SK-N-SH (cell line): ENCODE data around the gene VASN. TPM values are rescaled to one million over a fixed set of nuclear protein-coding genes. Genes with fewer than 3 reads are reported as not detected.

Source experiments
- CTCF ChIA-PET: fragments of 300-600, 350-600 bp; formaldehyde crosslinking; extraction: SDS; loops from one replicate; lab custom pipeline; 2021; lab: Yijun Ruan, JAX
- POLR2A ChIA-PET: fragments of 350-600 bp; sonication (Branson Sonifier 250); formaldehyde crosslinking; extraction: SDS; loops from one replicate; lab custom pipeline; 2020; ENCODE audit warnings: antibody characterized with exemption, inconsistent platforms; lab: Yijun Ruan, JAX
- DNase-seq: peaks from one replicate; pipeline ENCODE4 v3.0.0; 2012
- H2AFZ ChIP-seq: fragments of 200-600 bp; sonication (generic); 2 replicates; pipeline ENCODE4 v1.8.1; 2016; ENCODE audit warnings: antibody characterized with exemption, mild to moderate bottlenecking, low read depth
- H3F3A ChIP-seq: fragments of 200-600 bp; sonication (generic); replicated peaks from 2 replicates; pipeline ENCODE3; 2016; ENCODE audit warnings: antibody characterized with exemption, mild to moderate bottlenecking; ENCODE audit not compliant: insufficient read depth
- H3K27ac ChIP-seq, 2 experiments: fragments of 200-500 bp in 1 of 2; fragments of 200-600 bp in 1 of 2; sonication (Bioruptor generic) in 1 of 2; sonication (generic), shearing (Covaris generic) in 1 of 2; 2 replicates each; pipeline versions ENCODE4 v1.5.1 to v1.6.1; 2014 to 2016; ENCODE audit warnings: low read depth in 2 of 2, inconsistent platforms in 1 of 2, low read length in 1 of 2, mild to moderate bottlenecking in 1 of 2, mixed read lengths in 1 of 2
- H3K27me3 ChIP-seq: fragments of 200-600 bp; sonication (generic), shearing (Covaris generic); 2 replicates; pipeline ENCODE4 v1.6.1; 2016; ENCODE audit warnings: mixed run types; ENCODE audit not compliant: insufficient read depth
- H3K36me3 ChIP-seq, 2 experiments: fragments of 200-500 bp in 1 of 2; fragments of 200-600 bp in 1 of 2; sonication (Bioruptor generic) in 1 of 2; sonication (generic) in 1 of 2; replicated peaks in 1 of 2; 2 replicates each; pipeline versions ENCODE3 to v1.5.1; 2014 to 2016; ENCODE audit warnings: low read length in 1 of 2, mild to moderate bottlenecking in 1 of 2; ENCODE audit not compliant: insufficient read depth in 2 of 2, control insufficient read depth in 1 of 2
- H3K4me1 ChIP-seq, 2 experiments: fragments of 200-500 bp in 1 of 2; fragments of 200-600 bp in 1 of 2; sonication (Bioruptor generic) in 1 of 2; sonication (generic), shearing (Covaris generic) in 1 of 2; 2 replicates each; pipeline versions ENCODE4 v1.5.1 to v1.6.1; 2014 to 2016; ENCODE audit warnings: low read depth in 1 of 2, low read length in 1 of 2, mixed run types in 1 of 2; ENCODE audit not compliant: insufficient read depth in 2 of 2, control insufficient read depth in 1 of 2
- H3K4me2 ChIP-seq: fragments of 200-600 bp; sonication (generic), shearing (Covaris generic); 2 replicates; pipeline ENCODE4 v1.6.1; 2017; ENCODE audit warnings: mixed run types
- H3K4me3 ChIP-seq, 2 experiments: fragments of 200-500 bp in 1 of 2; fragments of 200-600 bp in 1 of 2; sonication (Bioruptor generic) in 1 of 2; sonication (generic), shearing (Covaris generic) in 1 of 2; 2 replicates each; pipeline versions ENCODE4 v1.5.1 to v1.8.1; 2014 to 2016; ENCODE audit warnings: low read depth in 2 of 2, inconsistent platforms in 1 of 2, low read length in 1 of 2, mild to moderate bottlenecking in 1 of 2, mixed read lengths in 1 of 2, moderate library complexity in 1 of 2
- H3K79me2 ChIP-seq: fragments of 200-600 bp; sonication (generic); 2 replicates; pipeline ENCODE4 v1.8.1; 2017; ENCODE audit warnings: mild to moderate bottlenecking; ENCODE audit not compliant: insufficient read depth
- H3K9ac ChIP-seq: fragments of 200-600 bp; sonication (generic); 2 replicates; pipeline ENCODE4 v1.6.1; 2017; ENCODE audit warnings: mixed run types
- H3K9me2 ChIP-seq: fragments of 200-600 bp; sonication (generic); 2 replicates; pipeline ENCODE4 v1.6.1; 2017; ENCODE audit warnings: mixed run types
- H3K9me3 ChIP-seq: fragments of 200-600 bp; sonication (generic); 2 replicates; pipeline ENCODE4 v1.6.1; 2017; ENCODE audit warnings: mixed run types, mild to moderate bottlenecking, moderate library complexity
- H4K20me1 ChIP-seq: fragments of 200-600 bp; sonication (generic); 2 replicates; pipeline ENCODE4 v1.6.1; 2017; ENCODE audit warnings: mild to moderate bottlenecking, mixed run types; ENCODE audit not compliant: insufficient read depth
- MXI1 ChIP-seq: IDR thresholded peaks from 2 replicates; pipeline ENCODE4 v1.6.1; 2012; ENCODE audit warnings: mild to moderate bottlenecking, low read depth, low read length, improper control_type of control experiment
- TAF1 ChIP-seq: IDR thresholded peaks from 2 replicates; pipeline ENCODE4 v1.6.1; 2012; ENCODE audit warnings: low read depth, mild to moderate bottlenecking, low read length, moderate library complexity, borderline replicate concordance
- TCF12 ChIP-seq: IDR thresholded peaks from 2 replicates; pipeline ENCODE4 v1.4.0; 2012
- TEAD4 ChIP-seq: IDR thresholded peaks from 2 replicates; pipeline ENCODE4 v1.4.0; 2012; ENCODE audit warnings: mild to moderate bottlenecking, borderline replicate concordance; ENCODE audit not compliant: insufficient read depth
- WGBS: methylation state at CpG from one replicate; pipeline ENCODE4 v1.1.6; 2017; ENCODE audit warnings: low lambda C conversion rate; 5-methylcytosine and 5-hydroxymethylcytosine counted together
- polyA plus RNA-seq, 3 experiments: library from polyadenylated mRNA; depleted of rRNA; stranded (reverse); fragments of >200 nt; gene quantifications; 2 replicates each; pipeline ENCODE4 v1.2.3, GENCODE V29; 2012
- TF ChIP-seq, protein P1 (sequence below): IDR thresholded peaks from 2 replicates; pipeline ENCODE4 v1.6.1; 2012; ENCODE audit warnings: mild to moderate bottlenecking, low read depth, low read length, moderate library complexity

The VASN gene
- polyA plus RNA-seq, 1 of the 3 experiments (the other 2 are of a cell fraction), result 37.4 TPM

- no peak for TF ChIP-seq TAF1
- TF ChIP-seq TCF12, result no peak
- TF ChIP-seq, protein P1, sequence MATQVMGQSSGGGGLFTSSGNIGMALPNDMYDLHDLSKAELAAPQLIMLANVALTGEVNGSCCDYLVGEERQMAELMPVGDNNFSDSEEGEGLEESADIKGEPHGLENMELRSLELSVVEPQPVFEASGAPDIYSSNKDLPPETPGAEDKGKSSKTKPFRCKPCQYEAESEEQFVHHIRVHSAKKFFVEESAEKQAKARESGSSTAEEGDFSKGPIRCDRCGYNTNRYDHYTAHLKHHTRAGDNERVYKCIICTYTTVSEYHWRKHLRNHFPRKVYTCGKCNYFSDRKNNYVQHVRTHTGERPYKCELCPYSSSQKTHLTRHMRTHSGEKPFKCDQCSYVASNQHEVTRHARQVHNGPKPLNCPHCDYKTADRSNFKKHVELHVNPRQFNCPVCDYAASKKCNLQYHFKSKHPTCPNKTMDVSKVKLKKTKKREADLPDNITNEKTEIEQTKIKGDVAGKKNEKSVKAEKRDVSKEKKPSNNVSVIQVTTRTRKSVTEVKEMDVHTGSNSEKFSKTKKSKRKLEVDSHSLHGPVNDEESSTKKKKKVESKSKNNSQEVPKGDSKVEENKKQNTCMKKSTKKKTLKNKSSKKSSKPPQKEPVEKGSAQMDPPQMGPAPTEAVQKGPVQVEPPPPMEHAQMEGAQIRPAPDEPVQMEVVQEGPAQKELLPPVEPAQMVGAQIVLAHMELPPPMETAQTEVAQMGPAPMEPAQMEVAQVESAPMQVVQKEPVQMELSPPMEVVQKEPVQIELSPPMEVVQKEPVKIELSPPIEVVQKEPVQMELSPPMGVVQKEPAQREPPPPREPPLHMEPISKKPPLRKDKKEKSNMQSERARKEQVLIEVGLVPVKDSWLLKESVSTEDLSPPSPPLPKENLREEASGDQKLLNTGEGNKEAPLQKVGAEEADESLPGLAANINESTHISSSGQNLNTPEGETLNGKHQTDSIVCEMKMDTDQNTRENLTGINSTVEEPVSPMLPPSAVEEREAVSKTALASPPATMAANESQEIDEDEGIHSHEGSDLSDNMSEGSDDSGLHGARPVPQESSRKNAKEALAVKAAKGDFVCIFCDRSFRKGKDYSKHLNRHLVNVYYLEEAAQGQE, result no peak
Observed at GRCh38 chr16:4378999-4379690, 7.5 kb downstream of the VASN start (continued).

DNA sequence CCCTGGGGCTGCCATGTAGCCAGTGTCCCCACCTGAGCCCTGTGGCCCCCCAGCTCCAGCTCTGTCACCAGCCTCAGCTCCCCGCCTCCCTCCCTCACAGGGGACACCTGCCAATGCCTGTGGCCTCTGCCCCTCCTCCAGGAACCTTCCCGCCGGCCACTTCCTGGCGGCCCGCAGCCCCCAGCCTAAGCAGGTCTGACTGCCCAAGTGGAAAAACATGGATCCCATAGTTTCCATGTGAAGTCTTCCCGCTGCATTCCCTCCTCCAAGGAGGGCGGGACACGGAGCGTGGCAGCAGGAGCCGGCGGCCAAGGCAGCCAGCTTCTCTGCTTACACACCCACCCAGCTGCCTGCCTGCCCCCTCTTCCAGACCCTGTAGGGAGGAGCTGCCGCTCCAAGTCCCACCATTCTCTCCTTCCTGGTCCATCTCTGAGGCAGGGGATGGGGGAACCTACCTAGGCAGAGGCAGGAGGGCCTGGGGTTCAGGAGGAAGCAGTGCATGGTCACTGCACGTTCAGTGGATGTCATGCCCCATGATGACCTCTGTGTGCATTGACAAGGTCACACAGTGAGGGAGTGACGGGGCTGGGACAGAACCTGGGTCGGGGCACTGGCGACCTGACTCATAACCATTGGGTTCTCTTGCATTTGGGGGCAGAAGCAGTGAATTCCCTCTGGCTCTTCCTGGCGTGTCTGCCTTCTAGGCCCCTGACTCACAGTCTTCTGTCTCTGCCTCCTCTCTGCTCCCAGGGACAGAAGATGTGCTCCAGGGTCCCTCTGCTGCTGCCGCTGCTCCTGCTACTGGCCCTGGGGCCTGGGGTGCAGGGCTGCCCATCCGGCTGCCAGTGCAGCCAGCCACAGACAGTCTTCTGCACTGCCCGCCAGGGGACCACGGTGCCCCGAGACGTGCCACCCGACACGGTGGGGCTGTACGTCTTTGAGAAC lies 8.7 kb downstream of the VASN start:
- H3K79me2 ChIP-seq, result peaks cover 35% of the 10 kb centered on the region
- no peak overlapping the region for H2AFZ ChIP-seq
- no peak overlapping the region for H3K4me3 ChIP-seq
- 90% methylated on average over 13 of the region's 26 CpGs for WGBS
- H3F3A ChIP-seq, result peaks cover 21% of the 10 kb centered on the region
- H3K9me3 ChIP-seq, result no peaks in the 10 kb centered on the region
- peak overlapping the region in 1 of 2 experiments; percentile 30; a peak in 1 of 4 replicates for H3K27ac ChIP-seq
- H3K4me2 ChIP-seq, result no peak overlapping the region
- H3K9me2 ChIP-seq, result no peaks in the 10 kb centered on the region
- ChIA-PET CTCF (interaction anchor here (1.0 to 32.1 kb wide), 6 partner anchors 7 to 22 kb away, joined by 3 to 558 read pairs (median 6); no protein-coding TSS in a partner anchor), POLR2A (interaction anchor here (1.3 to 1.6 kb wide), 2 partner anchors 9 to 12 kb away, joined by 3 to 7 read pairs; no protein-coding TSS in a partner anchor)
- TF ChIP-seq TEAD4 (no peak), MXI1 (no peak)
- no peak overlapping the region for H3K9ac ChIP-seq
- peaks cover 46% of the 10 kb centered on the region for H4K20me1 ChIP-seq
- H3K4me1 ChIP-seq, result peaks cover 25 to 66% of the 10 kb centered on the region in 2 experiments; a peak in 3 of 4 replicates
- H3K36me3 ChIP-seq, result peaks cover 0 to 35% of the 10 kb centered on the region in 2 experiments
- DNase-seq, result no peak
- H3K27me3 ChIP-seq, result no peaks in the 10 kb centered on the region
